SK-N-SH treated with all-trans-retinoic acid at 6 μM for 48 hours (cell line): Measurements from ENCODE around the gene ALDOC.

Source experiments
- ARNTL ChIP-seq: fragments of 450-650 bp; formaldehyde crosslinking; IDR thresholded peaks from 2 replicates; pipeline ENCODE4 v1.5.0; 2020; ENCODE audit warnings: low read depth, mild to moderate bottlenecking, moderate library complexity, borderline replicate concordance
- BACH2 ChIP-seq: fragments of 250-450 bp; sonication (Bioruptor Pico); IDR thresholded peaks from 2 replicates; pipeline ENCODE4 v1.9.0; 2021; ENCODE audit warnings: mild to moderate bottlenecking, borderline replicate concordance
- CSDC2 ChIP-seq: fragments of 250-450 bp; sonication (Bioruptor Pico); IDR thresholded peaks from 2 replicates; pipeline ENCODE4 v1.5.0; 2020; ENCODE audit warnings: mild to moderate bottlenecking, moderate library complexity
- GLIS3 ChIP-seq: fragments of 250-450 bp; sonication (Bioruptor Pico); IDR thresholded peaks from 2 replicates; pipeline ENCODE4 v1.5.0; 2020; ENCODE audit warnings: mild to moderate bottlenecking, moderate library complexity
- OSR1 ChIP-seq: fragments of 250-450 bp; sonication (Bioruptor Pico); IDR thresholded peaks from 2 replicates; pipeline ENCODE4 v1.8.0; 2022; ENCODE audit warnings: moderate library complexity, mild to moderate bottlenecking, inconsistent platforms
- PPARA ChIP-seq: fragments of 250-450 bp; sonication (Bioruptor Pico); IDR thresholded peaks from 2 replicates; pipeline ENCODE4 v1.5.0; 2020; ENCODE audit warnings: mild to moderate bottlenecking, borderline replicate concordance
- SNAI2 ChIP-seq: fragments of 250-450 bp; sonication (Bioruptor Pico); IDR thresholded peaks from 2 replicates; pipeline ENCODE4 v1.5.0; 2020; ENCODE audit warnings: mild to moderate bottlenecking, moderate library complexity
- ZFP3 ChIP-seq: fragments of 250-450 bp; sonication (Bioruptor Pico); IDR thresholded peaks from 2 replicates; pipeline ENCODE4 v1.5.0; 2020; ENCODE audit warnings: mild to moderate bottlenecking, moderate library complexity
- ZFP30 ChIP-seq: fragments of 450-650 bp; formaldehyde crosslinking; IDR thresholded peaks from 2 replicates; pipeline ENCODE4 v1.5.0; 2022; ENCODE audit warnings: mild to moderate bottlenecking, moderate library complexity
- ZNF565 ChIP-seq: fragments of 450-650 bp; formaldehyde crosslinking; conservative IDR thresholded peaks from 2 replicates; pipeline ENCODE4 v1.5.0; 2020; ENCODE audit warnings: low read depth, mild to moderate bottlenecking, moderate library complexity
- ZNF70 ChIP-seq: fragments of 450-650 bp; formaldehyde crosslinking; IDR thresholded peaks from 2 replicates; pipeline ENCODE4 v1.5.0; 2020; ENCODE audit warnings: mild to moderate bottlenecking, moderate library complexity
- TF ChIP-seq, protein P1 (sequence below): fragments of 250-450 bp; sonication (Bioruptor Pico); IDR thresholded peaks from 2 replicates; pipeline ENCODE4 v1.8.0; 2020; ENCODE audit warnings: mild to moderate bottlenecking, moderate library complexity, borderline replicate concordance

- no peak for TF ChIP-seq ZNF70 (CRISPR knock-in tag)
- no peak for TF ChIP-seq OSR1 (CRISPR knock-in tag)
- no peak for TF ChIP-seq ZFP3 (CRISPR knock-in tag)
- no peak for TF ChIP-seq ZFP30 (CRISPR knock-in tag)
- TF ChIP-seq PPARA = no peak
- no peak for TF ChIP-seq SNAI2
- no peak for TF ChIP-seq CSDC2 (CRISPR knock-in tag)
- TF ChIP-seq, protein P1, sequence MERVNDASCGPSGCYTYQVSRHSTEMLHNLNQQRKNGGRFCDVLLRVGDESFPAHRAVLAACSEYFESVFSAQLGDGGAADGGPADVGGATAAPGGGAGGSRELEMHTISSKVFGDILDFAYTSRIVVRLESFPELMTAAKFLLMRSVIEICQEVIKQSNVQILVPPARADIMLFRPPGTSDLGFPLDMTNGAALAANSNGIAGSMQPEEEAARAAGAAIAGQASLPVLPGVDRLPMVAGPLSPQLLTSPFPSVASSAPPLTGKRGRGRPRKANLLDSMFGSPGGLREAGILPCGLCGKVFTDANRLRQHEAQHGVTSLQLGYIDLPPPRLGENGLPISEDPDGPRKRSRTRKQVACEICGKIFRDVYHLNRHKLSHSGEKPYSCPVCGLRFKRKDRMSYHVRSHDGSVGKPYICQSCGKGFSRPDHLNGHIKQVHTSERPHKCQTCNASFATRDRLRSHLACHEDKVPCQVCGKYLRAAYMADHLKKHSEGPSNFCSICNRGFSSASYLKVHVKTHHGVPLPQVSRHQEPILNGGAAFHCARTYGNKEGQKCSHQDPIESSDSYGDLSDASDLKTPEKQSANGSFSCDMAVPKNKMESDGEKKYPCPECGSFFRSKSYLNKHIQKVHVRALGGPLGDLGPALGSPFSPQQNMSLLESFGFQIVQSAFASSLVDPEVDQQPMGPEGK (CRISPR knock-in tag) = no peak
- TF ChIP-seq ZNF565 (CRISPR knock-in tag) = no peak
- TF ChIP-seq BACH2 (CRISPR knock-in tag) = no peak
- TF ChIP-seq ARNTL (CRISPR knock-in tag) = no peak
- no peak for TF ChIP-seq GLIS3 (CRISPR knock-in tag)
These were observed 5.2 kb downstream of the ALDOC start, which contains the start of gene PIGS for GRCh38 chr17:28571361-28572122.
